SK-N-SH treated with all-trans-retinoic acid at 6 μM for 48 hours (cell line): ENCODE results near the gene CENPO.

Source experiments
- ATAC-seq: fragments of 200-7000 bp; cut with Tn5 transposase; 3 replicates; pipeline ENCODE4 v1.9.1; 2020; ENCODE audit warnings: mild to moderate bottlenecking, moderate library complexity
- BACH2 ChIP-seq: fragments of 250-450 bp; sonication (Bioruptor Pico); IDR thresholded peaks from 2 replicates; pipeline ENCODE4 v1.9.0; 2021; ENCODE audit warnings: mild to moderate bottlenecking, borderline replicate concordance
- CREB5 ChIP-seq: fragments of 250-450 bp; sonication (Bioruptor Pico); IDR thresholded peaks from 2 replicates; pipeline ENCODE4 v1.5.1; 2020; ENCODE audit warnings: low read depth, mild to moderate bottlenecking, moderate library complexity
- CSDC2 ChIP-seq: fragments of 250-450 bp; sonication (Bioruptor Pico); IDR thresholded peaks from 2 replicates; pipeline ENCODE4 v1.5.0; 2020; ENCODE audit warnings: mild to moderate bottlenecking, moderate library complexity
- ESRRG ChIP-seq: fragments of 250-450 bp; sonication (Bioruptor Pico); IDR thresholded peaks from 2 replicates; pipeline ENCODE4 v1.6.1; 2021; ENCODE audit warnings: mild to moderate bottlenecking
- GLIS3 ChIP-seq: fragments of 250-450 bp; sonication (Bioruptor Pico); IDR thresholded peaks from 2 replicates; pipeline ENCODE4 v1.5.0; 2020; ENCODE audit warnings: mild to moderate bottlenecking, moderate library complexity
- ISL1 ChIP-seq: fragments of 250-450 bp; sonication (Bioruptor Pico); IDR thresholded peaks from 2 replicates; pipeline ENCODE4 v2.1.2; 2022; ENCODE audit warnings: mild to moderate bottlenecking, moderate library complexity
- OSR1 ChIP-seq: fragments of 250-450 bp; sonication (Bioruptor Pico); IDR thresholded peaks from 2 replicates; pipeline ENCODE4 v1.8.0; 2022; ENCODE audit warnings: moderate library complexity, mild to moderate bottlenecking, inconsistent platforms
- POU6F1 ChIP-seq: fragments of 250-450 bp; sonication (Bioruptor Pico); IDR thresholded peaks from 2 replicates; pipeline ENCODE4 v1.8.0; 2021; ENCODE audit warnings: low read depth, mild to moderate bottlenecking, moderate library complexity, borderline replicate concordance
- RARB ChIP-seq: fragments of 250-450 bp; sonication (Bioruptor Pico); IDR thresholded peaks from 2 replicates; pipeline ENCODE4 v1.8.0; 2021; ENCODE audit warnings: mild to moderate bottlenecking, moderate library complexity
- SNAI2 ChIP-seq: fragments of 250-450 bp; sonication (Bioruptor Pico); IDR thresholded peaks from 2 replicates; pipeline ENCODE4 v1.5.0; 2020; ENCODE audit warnings: mild to moderate bottlenecking, moderate library complexity
- TCF4 ChIP-seq: fragments of 250-450 bp; sonication (Bioruptor Pico); IDR thresholded peaks from 2 replicates; pipeline ENCODE4 v1.8.0; 2021; ENCODE audit warnings: mild to moderate bottlenecking, moderate library complexity, borderline replicate concordance
- TOX ChIP-seq: fragments of 250-450 bp; sonication (Bioruptor Pico); IDR thresholded peaks from 2 replicates; pipeline ENCODE4 v1.8.0; 2021; ENCODE audit warnings: mild to moderate bottlenecking, moderate library complexity, borderline replicate concordance
- ZC3H10 ChIP-seq: fragments of 250-450 bp; sonication (Bioruptor Pico); IDR thresholded peaks from 2 replicates; pipeline ENCODE4 v1.5.1; 2021; ENCODE audit warnings: mild to moderate bottlenecking, moderate library complexity
- ZFP3 ChIP-seq: fragments of 250-450 bp; sonication (Bioruptor Pico); IDR thresholded peaks from 2 replicates; pipeline ENCODE4 v1.5.0; 2020; ENCODE audit warnings: mild to moderate bottlenecking, moderate library complexity
- ZFP30 ChIP-seq: fragments of 450-650 bp; formaldehyde crosslinking; IDR thresholded peaks from 2 replicates; pipeline ENCODE4 v1.5.0; 2022; ENCODE audit warnings: mild to moderate bottlenecking, moderate library complexity
- ZNF565 ChIP-seq: fragments of 450-650 bp; formaldehyde crosslinking; conservative IDR thresholded peaks from 2 replicates; pipeline ENCODE4 v1.5.0; 2020; ENCODE audit warnings: low read depth, mild to moderate bottlenecking, moderate library complexity
- ZNF8 ChIP-seq: fragments of 450-650 bp; formaldehyde crosslinking; IDR thresholded peaks from 2 replicates; pipeline ENCODE4 v1.5.0; 2020; ENCODE audit warnings: mild to moderate bottlenecking, moderate library complexity
- TF ChIP-seq, protein P1 (sequence below): fragments of 250-450 bp; sonication (Bioruptor Pico); IDR thresholded peaks from 2 replicates; pipeline ENCODE4 v1.5.0; 2020; ENCODE audit warnings: mild to moderate bottlenecking, moderate library complexity
- TF ChIP-seq, protein P2 (sequence below): fragments of 250-450 bp; sonication (Bioruptor Pico); IDR thresholded peaks from 2 replicates; pipeline ENCODE4 v1.8.0; 2020; ENCODE audit warnings: mild to moderate bottlenecking, moderate library complexity, borderline replicate concordance

CENPO gene

DNA sequence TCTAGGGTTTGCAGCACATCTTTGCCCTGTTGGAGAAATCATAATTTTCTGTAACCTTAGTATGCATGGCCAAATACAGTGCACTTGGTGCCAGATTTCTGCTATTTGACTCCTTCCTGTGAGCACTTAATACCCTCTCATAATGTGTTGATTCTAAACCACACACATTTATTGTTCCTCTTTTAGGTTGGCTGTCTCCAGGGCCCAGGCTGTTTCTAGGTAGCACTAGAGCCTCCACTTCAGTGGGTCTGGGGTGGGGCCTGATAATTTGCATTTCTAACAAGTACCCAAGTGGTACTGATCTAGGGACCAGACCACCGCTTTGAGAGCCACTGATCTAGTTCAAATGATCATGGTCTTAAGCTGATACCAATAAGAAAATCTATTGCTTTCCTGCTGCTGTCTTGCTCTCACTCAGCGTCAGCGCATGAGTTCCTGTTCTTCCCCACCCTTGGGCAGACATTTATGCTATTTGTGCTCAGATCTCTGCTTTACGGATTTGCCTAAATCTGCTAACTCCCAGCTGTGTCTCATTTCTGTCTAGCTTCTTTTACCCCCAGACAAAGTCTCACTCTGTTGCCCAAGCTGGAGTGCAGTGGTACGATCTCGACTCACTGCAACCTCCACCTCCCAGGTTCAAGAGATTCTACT is 7.4 kb upstream of the CENPO start:
- ATAC-seq, result no peak
- TF ChIP-seq, protein P1, sequence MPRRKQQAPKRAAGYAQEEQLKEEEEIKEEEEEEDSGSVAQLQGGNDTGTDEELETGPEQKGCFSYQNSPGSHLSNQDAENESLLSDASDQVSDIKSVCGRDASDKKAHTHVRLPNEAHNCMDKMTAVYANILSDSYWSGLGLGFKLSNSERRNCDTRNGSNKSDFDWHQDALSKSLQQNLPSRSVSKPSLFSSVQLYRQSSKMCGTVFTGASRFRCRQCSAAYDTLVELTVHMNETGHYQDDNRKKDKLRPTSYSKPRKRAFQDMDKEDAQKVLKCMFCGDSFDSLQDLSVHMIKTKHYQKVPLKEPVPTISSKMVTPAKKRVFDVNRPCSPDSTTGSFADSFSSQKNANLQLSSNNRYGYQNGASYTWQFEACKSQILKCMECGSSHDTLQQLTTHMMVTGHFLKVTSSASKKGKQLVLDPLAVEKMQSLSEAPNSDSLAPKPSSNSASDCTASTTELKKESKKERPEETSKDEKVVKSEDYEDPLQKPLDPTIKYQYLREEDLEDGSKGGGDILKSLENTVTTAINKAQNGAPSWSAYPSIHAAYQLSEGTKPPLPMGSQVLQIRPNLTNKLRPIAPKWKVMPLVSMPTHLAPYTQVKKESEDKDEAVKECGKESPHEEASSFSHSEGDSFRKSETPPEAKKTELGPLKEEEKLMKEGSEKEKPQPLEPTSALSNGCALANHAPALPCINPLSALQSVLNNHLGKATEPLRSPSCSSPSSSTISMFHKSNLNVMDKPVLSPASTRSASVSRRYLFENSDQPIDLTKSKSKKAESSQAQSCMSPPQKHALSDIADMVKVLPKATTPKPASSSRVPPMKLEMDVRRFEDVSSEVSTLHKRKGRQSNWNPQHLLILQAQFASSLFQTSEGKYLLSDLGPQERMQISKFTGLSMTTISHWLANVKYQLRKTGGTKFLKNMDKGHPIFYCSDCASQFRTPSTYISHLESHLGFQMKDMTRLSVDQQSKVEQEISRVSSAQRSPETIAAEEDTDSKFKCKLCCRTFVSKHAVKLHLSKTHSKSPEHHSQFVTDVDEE (CRISPR knock-in tag), result no peak
- TF ChIP-seq RARB (CRISPR knock-in tag) (no peak), ZFP30 (CRISPR knock-in tag) (no peak), BACH2 (no peak), TCF4 (CRISPR knock-in tag) (no peak), ISL1 (CRISPR knock-in tag) (no peak), OSR1 (no peak), CREB5 (CRISPR knock-in tag) (no peak), TOX (no peak), SNAI2 (CRISPR knock-in tag) (no peak), POU6F1 (CRISPR knock-in tag) (no peak), ZFP3 (CRISPR knock-in tag) (no peak), ZNF8 (CRISPR knock-in tag) (no peak), ESRRG (CRISPR knock-in tag) (no peak), ZC3H10 (CRISPR knock-in tag) (no peak), GLIS3 (CRISPR knock-in tag) (no peak)
- TF ChIP-seq, protein P2, sequence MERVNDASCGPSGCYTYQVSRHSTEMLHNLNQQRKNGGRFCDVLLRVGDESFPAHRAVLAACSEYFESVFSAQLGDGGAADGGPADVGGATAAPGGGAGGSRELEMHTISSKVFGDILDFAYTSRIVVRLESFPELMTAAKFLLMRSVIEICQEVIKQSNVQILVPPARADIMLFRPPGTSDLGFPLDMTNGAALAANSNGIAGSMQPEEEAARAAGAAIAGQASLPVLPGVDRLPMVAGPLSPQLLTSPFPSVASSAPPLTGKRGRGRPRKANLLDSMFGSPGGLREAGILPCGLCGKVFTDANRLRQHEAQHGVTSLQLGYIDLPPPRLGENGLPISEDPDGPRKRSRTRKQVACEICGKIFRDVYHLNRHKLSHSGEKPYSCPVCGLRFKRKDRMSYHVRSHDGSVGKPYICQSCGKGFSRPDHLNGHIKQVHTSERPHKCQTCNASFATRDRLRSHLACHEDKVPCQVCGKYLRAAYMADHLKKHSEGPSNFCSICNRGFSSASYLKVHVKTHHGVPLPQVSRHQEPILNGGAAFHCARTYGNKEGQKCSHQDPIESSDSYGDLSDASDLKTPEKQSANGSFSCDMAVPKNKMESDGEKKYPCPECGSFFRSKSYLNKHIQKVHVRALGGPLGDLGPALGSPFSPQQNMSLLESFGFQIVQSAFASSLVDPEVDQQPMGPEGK (CRISPR knock-in tag), result no peak

DNA sequence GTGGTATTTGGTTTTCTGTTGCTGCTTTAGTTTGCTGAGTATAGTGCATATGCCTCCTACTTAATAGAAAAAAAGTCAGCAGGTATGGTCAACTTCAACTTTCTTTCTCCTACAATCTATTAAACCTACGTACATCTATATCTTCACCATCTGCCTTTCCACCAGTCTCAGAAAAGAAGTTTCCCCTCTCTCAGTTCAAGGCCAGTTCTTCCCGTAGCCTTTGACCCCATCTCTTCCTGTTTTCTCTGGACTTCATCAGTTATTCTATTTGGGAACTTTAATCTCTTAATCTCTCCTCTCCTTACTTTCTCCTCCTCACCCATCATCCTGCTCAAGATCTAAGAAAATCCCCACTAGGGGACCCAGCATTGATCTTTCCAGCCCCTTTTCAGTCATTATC is 5.7 kb upstream of the CENPO start:
- no peak for ATAC-seq

DNA sequence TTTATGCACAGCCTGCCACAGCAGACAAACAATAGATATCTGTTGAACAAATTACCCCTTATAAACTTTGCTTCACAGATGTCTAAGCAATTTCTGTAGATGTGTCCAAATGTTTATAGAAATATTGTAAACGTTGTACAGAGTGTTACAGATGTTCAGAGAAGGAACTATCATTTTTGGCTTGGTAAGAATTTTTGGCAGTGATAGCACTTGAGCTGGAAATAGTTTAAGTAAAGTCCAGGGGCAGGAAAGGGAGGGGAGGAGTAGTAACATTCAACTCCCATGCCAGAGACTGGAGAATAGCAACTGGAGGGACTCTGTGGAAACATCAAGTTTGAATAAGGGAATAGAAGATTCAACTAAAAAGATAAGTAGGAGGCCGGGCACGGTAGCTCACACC is 4.4 kb upstream of the CENPO start:
- ATAC-seq, result no peak
- TF ChIP-seq OSR1, result no peak
- no peak for TF ChIP-seq POU6F1 (CRISPR knock-in tag)
- TF ChIP-seq CREB5 (CRISPR knock-in tag), result no peak
- no peak for TF ChIP-seq ZNF565 (CRISPR knock-in tag)
- TF ChIP-seq BACH2, result no peak
- no peak for TF ChIP-seq CSDC2 (CRISPR knock-in tag)
- no peak for TF ChIP-seq ESRRG (CRISPR knock-in tag)
- no peak for TF ChIP-seq ISL1 (CRISPR knock-in tag)

More for the DNA sequence above, 5.7 kb upstream of the CENPO start:
- TF ChIP-seq ISL1 (CRISPR knock-in tag), result no peak
- TF ChIP-seq, all 23 proteins: peak for 0
